Upper lobe of left lung (tissue), 6 donors: ENCODE measurements around the gene CCDC149. TPM values are rescaled to one million over a fixed set of nuclear protein-coding genes. Genes with fewer than 3 reads are reported as not detected.

ENCODE experiments used
- ATAC-seq, 2 donors: fragments of 200-7000 bp; cut with Tn5 transposase; one replicate each; pipeline ENCODE4 v1.9.1; 2022; ENCODE audit warnings: mild to moderate bottlenecking in 2 of 2, moderate library complexity in 2 of 2; ENCODE audit not compliant: low FRiP score in 2 of 2
- DNase-seq, 2 donors: peaks; one replicate each; pipeline ENCODE4 v3.0.0-alpha.2; 2019 to 2020
- H3K27ac ChIP-seq, 4 donors: fragments of 200-600 bp; sonication (generic); one replicate each; pipeline ENCODE4 v1.5.1; 2016 to 2019
- H3K27me3 ChIP-seq, 4 donors: fragments of 200-600 bp; sonication (generic); one replicate each; pipeline ENCODE4 v1.5.1; 2017 to 2019
- H3K36me3 ChIP-seq, 4 donors: fragments of 200-600 bp; sonication (generic); one replicate each; pipeline ENCODE4 v1.5.1; 2016 to 2019
- H3K4me1 ChIP-seq, 4 donors: fragments of 200-600 bp; sonication (generic); one replicate each; pipeline ENCODE4 v1.5.1; 2018 to 2019
- H3K4me3 ChIP-seq, 4 donors: fragments of 200-600 bp; sonication (generic); one replicate each; pipeline ENCODE4 v1.5.1; 2017 to 2019; ENCODE audit warnings: mild to moderate bottlenecking in 2 of 4, moderate library complexity in 1 of 4
- H3K9me3 ChIP-seq, 4 donors: fragments of 200-600 bp; sonication (generic); one replicate each; pipeline ENCODE4 v1.5.1; 2018 to 2019
- CTCF ChIP-seq, 6 experiments: fragments of 450-650 bp in 4 of 6; fragments of 200-600 bp in 2 of 6; sonication (generic) in 2 of 6; IDR thresholded peaks; one replicate each; pipeline ENCODE4 v1.5.1; 2016 to 2019; ENCODE audit warnings: antibody characterized with exemption in 6 of 6
- EP300 ChIP-seq, 4 donors: sonication (generic); formaldehyde crosslinking; IDR thresholded peaks; one replicate each; pipeline ENCODE4 v1.5.1; 2017; ENCODE audit warnings: antibody characterized with exemption in 4 of 4, control low read depth in 2 of 4
- POLR2A ChIP-seq, 4 donors: fragments of 450-650 bp; IDR thresholded peaks; one replicate each; pipeline ENCODE4 v1.5.1; 2016 to 2017; ENCODE audit warnings: antibody characterized with exemption in 4 of 4, mild to moderate bottlenecking in 2 of 4
- POLR2AphosphoS5 ChIP-seq, 2 donors: sonication (generic); formaldehyde crosslinking; IDR thresholded peaks; one replicate each; pipeline ENCODE4 v1.5.1; 2017; ENCODE audit warnings: antibody characterized with exemption in 2 of 2
- WGBS, 2 donors: methylation state at CpG; one replicate each; pipeline ENCODE4 v1.1.5; 2017 to 2018; 5-methylcytosine and 5-hydroxymethylcytosine counted together
- total RNA-seq, 6 donors: library from RNA; depleted of rRNA in 4 of 6; stranded (reverse); fragments of >200 nt in 4 of 6; gene quantifications; one replicate each; pipeline versions ENCODE4 v1.1.0 to v1.2.1, GENCODE V29; 2016 to 2021
- donor health status: DM: no; HTN: no; CAD: no; lungs with moderate emphysema.
- donor health status: DM: no; HTN: yes; CAD: no; lungs with severe emphysema.

Gene CCDC149
- total RNA-seq, 6 donors from 2014 or later: 13.4 to 31.3 (median 22.3) TPM

DNA sequence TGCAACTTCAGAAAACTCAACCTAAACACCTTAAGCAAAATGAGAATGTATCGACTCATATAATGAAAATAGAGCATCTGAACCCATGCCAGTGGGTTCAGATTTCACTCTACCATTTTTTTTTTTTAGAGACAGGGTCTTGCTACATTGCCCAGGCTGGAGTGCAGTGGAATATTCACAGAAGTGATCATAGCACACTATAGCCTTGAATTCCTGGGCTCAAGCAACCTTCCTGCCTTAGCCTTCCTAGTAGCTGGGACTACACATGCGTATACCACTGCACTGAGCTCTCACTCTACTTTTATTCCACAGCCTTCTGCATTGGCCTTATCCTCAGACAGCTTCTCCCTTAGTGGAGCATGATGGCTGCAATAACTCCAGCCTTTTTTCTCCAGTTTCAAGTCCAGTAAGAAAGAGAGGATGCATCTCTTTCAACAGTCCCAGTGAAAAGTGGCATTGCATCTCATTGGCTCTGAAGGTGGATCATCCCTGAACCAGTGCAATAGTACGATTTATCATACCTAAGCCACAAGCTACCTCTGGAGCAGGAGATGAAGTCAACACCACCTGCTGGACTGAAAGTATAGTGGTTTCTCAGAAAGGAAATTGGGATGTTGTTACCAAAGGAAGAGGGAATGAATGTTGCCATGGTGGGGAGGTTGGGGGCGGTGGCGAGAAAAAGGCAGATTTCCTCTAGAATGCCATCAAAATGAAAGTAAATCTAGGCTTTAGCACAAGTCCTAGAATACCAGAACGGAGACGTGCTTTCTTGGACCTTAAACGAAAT is 119.4 kb downstream of the CCDC149 start:
- WGBS, 2 donors: 71 to 75% methylated on average over 8 of the region's 8 CpGs
- no peak for DNase-seq
- Histone ChIP-seq H3K27me3 (no peaks in the 10 kb centered on the region), H3K36me3 (no peaks in the 10 kb centered on the region), H3K27ac (peak overlapping the region in 2 of 4 donors; percentile 82 to 89), H3K4me3 (no peak overlapping the region), H3K4me1 (peaks cover 8 to 24% (median 15%) of the 10 kb centered on the region in 4 donors), H3K9me3 (no peaks in the 10 kb centered on the region)
- no peak for TF ChIP-seq POLR2A (IDR thresholded peaks at IDR 0.05)
- TF ChIP-seq CTCF (IDR thresholded peaks at IDR 0.05): peak in 3 of 6 experiments; percentile 11 to 32 (median 30)
- no peak for ATAC-seq

- WGBS, 2 donors: 40 to 59% methylated on average over 4 of the region's 4 CpGs
- no peaks in the 10 kb centered on the region for H3K27me3 ChIP-seq
- no peaks in the 10 kb centered on the region for H3K9me3 ChIP-seq
- ATAC-seq: no peak
- DNase-seq: no peak
- H3K4me1 ChIP-seq: peaks cover 8 to 24% (median 15%) of the 10 kb centered on the region in 4 donors
- no peak overlapping the region for H3K27ac ChIP-seq
- H3K4me3 ChIP-seq: no peak overlapping the region
- no peak for TF ChIP-seq EP300 (IDR thresholded peaks at IDR 0.05)
- TF ChIP-seq POLR2A (IDR thresholded peaks at IDR 0.05): no peak
- no peak for TF ChIP-seq CTCF (IDR thresholded peaks at IDR 0.05)
- TF ChIP-seq POLR2AphosphoS5 (IDR thresholded peaks at IDR 0.05): no peak
- H3K36me3 ChIP-seq: no peaks in the 10 kb centered on the region
Observed at GRCh38 chr4:24792552-24792951, 120.3 kb downstream of the CCDC149 start.

DNA sequence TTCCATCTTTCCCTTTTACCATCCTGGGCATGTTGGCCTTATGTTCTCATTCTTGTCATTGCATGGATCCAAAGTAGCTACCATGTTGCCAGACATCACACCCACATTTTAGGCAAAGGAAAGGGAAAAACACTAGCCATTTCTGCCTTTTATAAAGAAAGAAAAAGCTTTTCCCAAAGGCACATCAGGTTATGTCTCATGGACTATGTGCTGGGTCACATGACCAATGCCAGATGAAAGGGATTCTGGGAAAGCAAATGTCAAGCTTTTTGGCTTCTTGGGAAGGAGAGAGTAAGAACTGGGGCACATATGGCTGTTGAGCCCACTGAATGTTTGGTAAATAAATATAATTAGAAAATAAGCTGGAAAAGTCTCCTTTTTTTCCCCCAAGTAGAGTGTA is 121.8 kb downstream of the CCDC149 start:
- peaks cover 8 to 24% (median 15%) of the 10 kb centered on the region in 4 donors for H3K4me1 ChIP-seq
- no peak for ATAC-seq

DNA sequence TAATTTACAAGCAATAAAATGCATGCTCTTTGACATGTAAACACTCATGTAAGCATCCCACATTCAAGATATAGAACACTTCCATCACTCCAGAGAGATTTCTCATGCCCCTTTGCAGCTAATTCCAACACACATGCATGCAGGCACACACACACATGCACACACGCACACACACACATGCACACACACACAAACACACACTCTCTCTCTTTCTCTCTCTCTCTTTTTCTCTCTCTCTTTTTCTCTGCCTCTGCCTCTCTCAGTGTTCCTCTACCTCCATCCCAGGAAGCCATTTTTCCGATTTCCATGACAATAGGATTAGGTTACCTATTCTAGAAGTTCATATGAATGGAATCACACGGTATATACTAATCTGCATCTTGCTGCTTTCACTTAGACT is 129.3 kb downstream of the CCDC149 start:
- Histone ChIP-seq H3K27ac (no peak overlapping the region), H3K9me3 (no peaks in the 10 kb centered on the region), H3K4me3 (no peak overlapping the region), H3K4me1 (peaks cover 0 to 3% (median 0%) of the 10 kb centered on the region in 4 donors), H3K36me3 (no peaks in the 10 kb centered on the region), H3K27me3 (no peaks in the 10 kb centered on the region)
- no peak for ATAC-seq
- TF ChIP-seq POLR2A (IDR thresholded peaks at IDR 0.05) (no peak), POLR2AphosphoS5 (IDR thresholded peaks at IDR 0.05) (no peak), CTCF (IDR thresholded peaks at IDR 0.05) (no peak), EP300 (IDR thresholded peaks at IDR 0.05) (no peak)
- WGBS, 2 donors: 72 to 78% methylated on average over 3 of the region's 3 CpGs
- DNase-seq: no peak

More for the DNA sequence above, 121.8 kb downstream of the CCDC149 start:
- no peaks in the 10 kb centered on the region for H3K27me3 ChIP-seq
- no peaks in the 10 kb centered on the region for H3K9me3 ChIP-seq
- H3K27ac ChIP-seq: no peak overlapping the region
- no peak overlapping the region for H3K4me3 ChIP-seq
- no peak for DNase-seq
- TF ChIP-seq CTCF (IDR thresholded peaks at IDR 0.05): no peak
- TF ChIP-seq POLR2A (IDR thresholded peaks at IDR 0.05): no peak
- TF ChIP-seq EP300 (IDR thresholded peaks at IDR 0.05): no peak
- TF ChIP-seq POLR2AphosphoS5 (IDR thresholded peaks at IDR 0.05): no peak
- no peaks in the 10 kb centered on the region for H3K36me3 ChIP-seq
